ENCODE results near the gene ZBTB14.

ZBTB14 gene

GRCh38 chr18:5295231-5295920, at the start of gene ZBTB14:
Gene ZBTB14 (minus strand): TSS chr18:5295726. CDS start chr18:5293246, 2,480 bp downstream.
- peak; percentile 41 for DNase-seq (ENCODE audit: low spot score)

GRCh38 chr18:5339202-5339834, 43.8 kb upstream of the ZBTB14 start:
- DNase-seq (ENCODE audit: low spot score), result no peak

GRCh38 chr18:5334456-5335075, 39.0 kb upstream of the ZBTB14 start:
- no peak for DNase-seq (ENCODE audit: low spot score)

GRCh38 chr18:5318061-5318700, 22.7 kb upstream of the ZBTB14 start:
- no peak for DNase-seq (ENCODE audit: low spot score)

- DNase-seq (ENCODE audit: low spot score), result no peak
Measured at GRCh38 chr18:5317186-5317585, 21.7 kb upstream of the ZBTB14 start.

- no peak for DNase-seq (ENCODE audit: low spot score)
Measured at GRCh38 chr18:5315838-5316237, 20.3 kb upstream of the ZBTB14 start.

- peak; percentile 67 for DNase-seq (ENCODE audit: low spot score)
Measured at GRCh38 chr18:5311301-5311989, 15.9 kb upstream of the ZBTB14 start.

- no peak for DNase-seq (ENCODE audit: low spot score)
Measured at GRCh38 chr18:5309888-5310470, 14.5 kb upstream of the ZBTB14 start.

- no peak for DNase-seq (ENCODE audit: low spot score)
Measured at GRCh38 chr18:5305835-5306234, 10.3 kb upstream of the ZBTB14 start.

GRCh38 chr18:5304232-5304631, 8.7 kb upstream of the ZBTB14 start:
- DNase-seq (ENCODE audit: low spot score), result no peak

- DNase-seq (ENCODE audit: low spot score), result no peak
Measured at GRCh38 chr18:5303636-5304035, 8.1 kb upstream of the ZBTB14 start.

GRCh38 chr18:5302606-5303005, 7.1 kb upstream of the ZBTB14 start:
- no peak for DNase-seq (ENCODE audit: low spot score)

- DNase-seq (ENCODE audit: low spot score), result no peak
Measured at GRCh38 chr18:5300476-5301010, 5.0 kb upstream of the ZBTB14 start.

- no peak for DNase-seq (ENCODE audit: low spot score)
Measured at GRCh38 chr18:5298156-5298852, 2.8 kb upstream of the ZBTB14 start.

GRCh38 chr18:5297597-5297996, 2.1 kb upstream of the ZBTB14 start:
- no peak for DNase-seq (ENCODE audit: low spot score)

GRCh38 chr18:5296706-5297320, 1.3 kb upstream of the ZBTB14 start:
- DNase-seq (ENCODE audit: low spot score), result peak; percentile 72

GRCh38 chr18:5295981-5296705, 617 bp upstream of the ZBTB14 start:
- DNase-seq (ENCODE audit: low spot score), result peak; percentile 90

GRCh38 chr18:5294457-5295230, 882 bp downstream of the ZBTB14 start:
- peak; percentile 3 for DNase-seq (ENCODE audit: low spot score)

GRCh38 chr18:5294113-5294456, 1.4 kb downstream of the ZBTB14 start:
- DNase-seq (ENCODE audit: low spot score), result no peak
